ENCODE data around the gene INTS12.
A peak's percentile ranks its signal among the peaks of the same experiment; 100 is the strongest.
"Not testable (repeated sequence)": the region's sequence is repeated elsewhere in the genome, so short reads cannot be mapped to it uniquely, and the experiment has no call there.

Gene INTS12

GRCh38 chr4:105708181-105709080, at the start of gene INTS12, which contains the start of gene GSTCD:
INTS12 (minus strand) TSS chr4:105708689; CDS start chr4:105700005, 8,684 bp downstream.
GSTCD (plus strand) TSS chr4:105708784; CDS start chr4:105717614, 8,830 bp downstream.
- H3K27me3 Mint-ChIP-seq: no peaks in the 10 kb centered on the region
- peak within 1 kb of the TSS; percentile 94 for H3K4me3 Mint-ChIP-seq
- intact Hi-C loops (cut with micrococcal nuclease): loop anchor here (2.0 to 5.0 kb wide), 2 partner anchors 234 to 609 kb away; partner anchors contain the start of genes AIMP1, PPA2 and TBCK
- peaks cover 13% of the 10 kb centered on the region for H3K36me3 Mint-ChIP-seq (ENCODE audit: low read depth)
- peaks cover 27% of the 10 kb centered on the region for H3K4me1 Mint-ChIP-seq (ENCODE audit: low read depth)
- no peaks in the 10 kb centered on the region for H3K9me3 Mint-ChIP-seq
- peak within 1 kb of the TSS; percentile 93 for H3K27ac Mint-ChIP-seq

- Mint-ChIP-seq H3K36me3 (ENCODE audit: low read depth) (no peaks in the 10 kb centered on the region), H3K4me1 (ENCODE audit: low read depth) (no peaks in the 10 kb centered on the region), H3K27me3 (no peaks in the 10 kb centered on the region), H3K27ac (no peak overlapping the region), H3K9me3 (no peaks in the 10 kb centered on the region), H3K4me3 (no peak overlapping the region)
- intact Hi-C loops (cut with micrococcal nuclease): no loop called here
Measured at GRCh38 chr4:105755375-105755774, 46.9 kb upstream of the INTS12 start.

GRCh38 chr4:105753361-105753760, 44.9 kb upstream of the INTS12 start:
- no peaks in the 10 kb centered on the region for H3K4me1 Mint-ChIP-seq (ENCODE audit: low read depth)
- no peak overlapping the region for H3K27ac Mint-ChIP-seq
- intact Hi-C loops (cut with micrococcal nuclease): no loop called here
- no peaks in the 10 kb centered on the region for H3K9me3 Mint-ChIP-seq
- H3K4me3 Mint-ChIP-seq: no peak overlapping the region
- no peaks in the 10 kb centered on the region for H3K36me3 Mint-ChIP-seq (ENCODE audit: low read depth)
- no peaks in the 10 kb centered on the region for H3K27me3 Mint-ChIP-seq

GRCh38 chr4:105751718-105752299, 43.3 kb upstream of the INTS12 start:
- Mint-ChIP-seq H3K9me3 (no peaks in the 10 kb centered on the region), H3K4me3 (no peak overlapping the region), H3K36me3 (ENCODE audit: low read depth) (no peaks in the 10 kb centered on the region), H3K27ac (no peak overlapping the region), H3K27me3 (no peaks in the 10 kb centered on the region), H3K4me1 (ENCODE audit: low read depth) (no peaks in the 10 kb centered on the region)
- intact Hi-C loops (cut with micrococcal nuclease): no loop called here

- Mint-ChIP-seq H3K27ac (no peak overlapping the region), H3K4me3 (no peak overlapping the region), H3K27me3 (no peaks in the 10 kb centered on the region), H3K9me3 (no peaks in the 10 kb centered on the region), H3K4me1 (ENCODE audit: low read depth) (no peaks in the 10 kb centered on the region), H3K36me3 (ENCODE audit: low read depth) (no peaks in the 10 kb centered on the region)
- intact Hi-C loops (cut with micrococcal nuclease): no loop called here
Measured at GRCh38 chr4:105748222-105748621, 39.7 kb upstream of the INTS12 start.

- Mint-ChIP-seq H3K36me3 (ENCODE audit: low read depth) (peaks cover 26% of the 10 kb centered on the region), H3K4me3 (no peak overlapping the region), H3K27ac (no peak overlapping the region), H3K4me1 (ENCODE audit: low read depth) (no peaks in the 10 kb centered on the region), H3K9me3 (peaks cover 20% of the 10 kb centered on the region), H3K27me3 (no peaks in the 10 kb centered on the region)
- intact Hi-C loops (cut with micrococcal nuclease): no loop called here
Measured at GRCh38 chr4:105741548-105741947, 33.1 kb upstream of the INTS12 start.

GRCh38 chr4:105735217-105735616, 26.7 kb upstream of the INTS12 start:
- not testable (repeated sequence) for H3K4me3 Mint-ChIP-seq
- H3K36me3 Mint-ChIP-seq (ENCODE audit: low read depth): peaks cover 70% of the 10 kb centered on the region

GRCh38 chr4:105729895-105730294, 21.4 kb upstream of the INTS12 start:
- H3K4me3 Mint-ChIP-seq; H3K4me1 Mint-ChIP-seq (ENCODE audit: low read depth); H3K27me3 Mint-ChIP-seq; H3K27ac Mint-ChIP-seq; intact Hi-C loops (cut with micrococcal nuclease): not testable (repeated sequence)
- Mint-ChIP-seq H3K9me3 (peaks cover 36% of the 10 kb centered on the region), H3K36me3 (ENCODE audit: low read depth) (peaks cover 44% of the 10 kb centered on the region)

More at GRCh38 chr4:105735217-105735616, 26.7 kb upstream of the INTS12 start:
- peaks cover 67% of the 10 kb centered on the region for H3K9me3 Mint-ChIP-seq
- H3K27ac Mint-ChIP-seq; H3K27me3 Mint-ChIP-seq; intact Hi-C loops (cut with micrococcal nuclease); H3K4me1 Mint-ChIP-seq (ENCODE audit: low read depth): not testable (repeated sequence)

- Mint-ChIP-seq H3K27ac (no peak overlapping the region), H3K36me3 (ENCODE audit: low read depth) (peaks cover 14% of the 10 kb centered on the region), H3K9me3 (peaks cover 4% of the 10 kb centered on the region), H3K4me3 (no peak overlapping the region), H3K27me3 (no peaks in the 10 kb centered on the region), H3K4me1 (ENCODE audit: low read depth) (no peaks in the 10 kb centered on the region)
- intact Hi-C loops (cut with micrococcal nuclease): no loop called here
Measured at GRCh38 chr4:105725623-105726022, 17.1 kb upstream of the INTS12 start.

- H3K27ac Mint-ChIP-seq: no peak overlapping the region
- H3K27me3 Mint-ChIP-seq: no peaks in the 10 kb centered on the region
- no peaks in the 10 kb centered on the region for H3K9me3 Mint-ChIP-seq
- H3K4me3 Mint-ChIP-seq: no peak overlapping the region
- intact Hi-C loops (cut with micrococcal nuclease): no loop called here
- H3K4me1 Mint-ChIP-seq (ENCODE audit: low read depth): no peaks in the 10 kb centered on the region
- no peaks in the 10 kb centered on the region for H3K36me3 Mint-ChIP-seq (ENCODE audit: low read depth)
Measured at GRCh38 chr4:105719204-105719603, 10.7 kb upstream of the INTS12 start.

- Mint-ChIP-seq H3K36me3 (ENCODE audit: low read depth) (no peaks in the 10 kb centered on the region), H3K27ac (no peak overlapping the region), H3K4me1 (ENCODE audit: low read depth) (no peaks in the 10 kb centered on the region), H3K4me3 (no peak overlapping the region), H3K27me3 (no peaks in the 10 kb centered on the region), H3K9me3 (no peaks in the 10 kb centered on the region)
- intact Hi-C loops (cut with micrococcal nuclease): loop anchor here (1.0 kb wide), 1 partner anchor 194 kb away; no protein-coding TSS in a partner anchor
Measured at GRCh38 chr4:105715692-105716278, 7.3 kb upstream of the INTS12 start.

GRCh38 chr4:105714932-105715331, 6.4 kb upstream of the INTS12 start:
- H3K4me1 Mint-ChIP-seq (ENCODE audit: low read depth): no peaks in the 10 kb centered on the region
- no peaks in the 10 kb centered on the region for H3K9me3 Mint-ChIP-seq
- no peak overlapping the region for H3K27ac Mint-ChIP-seq
- no peak overlapping the region for H3K4me3 Mint-ChIP-seq
- no peaks in the 10 kb centered on the region for H3K36me3 Mint-ChIP-seq (ENCODE audit: low read depth)
- intact Hi-C loops (cut with micrococcal nuclease): loop anchor here (1.0 kb wide), 1 partner anchor 194 kb away; no protein-coding TSS in a partner anchor
- no peaks in the 10 kb centered on the region for H3K27me3 Mint-ChIP-seq

GRCh38 chr4:105714071-105714521, 5.6 kb upstream of the INTS12 start:
- peaks cover 3% of the 10 kb centered on the region for H3K36me3 Mint-ChIP-seq (ENCODE audit: low read depth)
- H3K9me3 Mint-ChIP-seq: no peaks in the 10 kb centered on the region
- H3K4me3 Mint-ChIP-seq: peak overlapping the region; percentile 53
- no peak overlapping the region for H3K27ac Mint-ChIP-seq
- H3K4me1 Mint-ChIP-seq (ENCODE audit: low read depth): peaks cover 4% of the 10 kb centered on the region
- intact Hi-C loops (cut with micrococcal nuclease): no loop called here
- no peaks in the 10 kb centered on the region for H3K27me3 Mint-ChIP-seq

GRCh38 chr4:105712766-105713165, 4.3 kb upstream of the INTS12 start:
- Mint-ChIP-seq H3K36me3 (ENCODE audit: low read depth) (peaks cover 13% of the 10 kb centered on the region), H3K9me3 (no peaks in the 10 kb centered on the region), H3K4me3 (no peak overlapping the region), H3K27ac (no peak overlapping the region), H3K27me3 (no peaks in the 10 kb centered on the region), H3K4me1 (ENCODE audit: low read depth) (peaks cover 8% of the 10 kb centered on the region)
- intact Hi-C loops (cut with micrococcal nuclease): no loop called here
